ENCODE data around the gene CFAP157. TPM values are rescaled to one million over a fixed set of nuclear protein-coding genes. Genes with fewer than 3 reads are reported as not detected.

CFAP157 gene
- total and polyA plus RNA-seq, 7 donors, result 0.12 TPM; not detected in 6

DNA sequence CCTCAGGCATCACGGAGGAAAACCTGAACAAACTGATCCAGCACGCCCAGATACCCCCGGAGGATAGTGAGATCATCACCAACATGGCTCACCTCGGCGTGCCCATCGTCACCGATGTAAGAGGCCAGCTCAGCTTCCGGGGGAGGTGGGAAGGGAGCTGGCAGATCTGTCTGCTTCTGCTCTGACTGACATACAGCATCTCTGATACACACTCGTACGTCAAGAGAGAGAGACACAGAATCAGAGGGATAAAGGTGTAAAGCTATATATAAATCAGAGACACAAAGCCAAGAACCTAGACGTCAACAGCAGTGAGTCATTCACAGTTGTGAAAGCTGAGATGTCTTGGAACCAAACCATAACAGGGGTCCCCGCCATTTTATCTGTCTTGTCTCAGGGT, 30.1 kb upstream of the CFAP157 start:
- H3K4me3 ChIP-seq, result no peak overlapping the region
- no peaks in the 10 kb centered on the region for H3K4me1 ChIP-seq
- H3K27me3 ChIP-seq, result no peaks in the 10 kb centered on the region
- no peaks in the 10 kb centered on the region for H3K9me3 ChIP-seq
- H3K36me3 ChIP-seq, result peaks cover 12 to 94% (median 26%) of the 10 kb centered on the region in 4 donors
- no peak for DNase-seq
- no peak overlapping the region for H3K27ac ChIP-seq
- intact Hi-C loops (cut with DNase I), result no loop called here
- no peak for TF ChIP-seq EP300 (IDR thresholded peaks at IDR 0.05)
- TF ChIP-seq, protein P1, sequence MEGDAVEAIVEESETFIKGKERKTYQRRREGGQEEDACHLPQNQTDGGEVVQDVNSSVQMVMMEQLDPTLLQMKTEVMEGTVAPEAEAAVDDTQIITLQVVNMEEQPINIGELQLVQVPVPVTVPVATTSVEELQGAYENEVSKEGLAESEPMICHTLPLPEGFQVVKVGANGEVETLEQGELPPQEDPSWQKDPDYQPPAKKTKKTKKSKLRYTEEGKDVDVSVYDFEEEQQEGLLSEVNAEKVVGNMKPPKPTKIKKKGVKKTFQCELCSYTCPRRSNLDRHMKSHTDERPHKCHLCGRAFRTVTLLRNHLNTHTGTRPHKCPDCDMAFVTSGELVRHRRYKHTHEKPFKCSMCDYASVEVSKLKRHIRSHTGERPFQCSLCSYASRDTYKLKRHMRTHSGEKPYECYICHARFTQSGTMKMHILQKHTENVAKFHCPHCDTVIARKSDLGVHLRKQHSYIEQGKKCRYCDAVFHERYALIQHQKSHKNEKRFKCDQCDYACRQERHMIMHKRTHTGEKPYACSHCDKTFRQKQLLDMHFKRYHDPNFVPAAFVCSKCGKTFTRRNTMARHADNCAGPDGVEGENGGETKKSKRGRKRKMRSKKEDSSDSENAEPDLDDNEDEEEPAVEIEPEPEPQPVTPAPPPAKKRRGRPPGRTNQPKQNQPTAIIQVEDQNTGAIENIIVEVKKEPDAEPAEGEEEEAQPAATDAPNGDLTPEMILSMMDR (IDR thresholded peaks at IDR 0.05), result no peak
- no peak for TF ChIP-seq POLR2AphosphoS5 (IDR thresholded peaks at IDR 0.05)
- no peak for TF ChIP-seq POLR2A (IDR thresholded peaks at IDR 0.05)
- 94% methylated on average over 12 of the region's 12 CpGs for WGBS, 2 donors

- intact Hi-C loops (cut with DNase I), result no loop called here
- H3K4me3 ChIP-seq, result no peak overlapping the region
- H3K4me1 ChIP-seq, result no peaks in the 10 kb centered on the region
- 84 to 85% methylated on average over 2 of the region's 2 CpGs for WGBS, 2 donors
- no peaks in the 10 kb centered on the region for H3K9me3 ChIP-seq
- TF ChIP-seq EP300 (IDR thresholded peaks at IDR 0.05) (no peak), POLR2AphosphoS5 (IDR thresholded peaks at IDR 0.05) (no peak), POLR2A (IDR thresholded peaks at IDR 0.05) (no peak)
- TF ChIP-seq, protein P1 (IDR thresholded peaks at IDR 0.05), result no peak
- peaks cover 18 to 94% (median 37%) of the 10 kb centered on the region in 4 donors for H3K36me3 ChIP-seq
- H3K27me3 ChIP-seq, result no peaks in the 10 kb centered on the region
- no peak for DNase-seq
- no peak overlapping the region for H3K27ac ChIP-seq
Measured at GRCh38 chr9:127679506-127679905, 27.3 kb upstream of the CFAP157 start.

DNA sequence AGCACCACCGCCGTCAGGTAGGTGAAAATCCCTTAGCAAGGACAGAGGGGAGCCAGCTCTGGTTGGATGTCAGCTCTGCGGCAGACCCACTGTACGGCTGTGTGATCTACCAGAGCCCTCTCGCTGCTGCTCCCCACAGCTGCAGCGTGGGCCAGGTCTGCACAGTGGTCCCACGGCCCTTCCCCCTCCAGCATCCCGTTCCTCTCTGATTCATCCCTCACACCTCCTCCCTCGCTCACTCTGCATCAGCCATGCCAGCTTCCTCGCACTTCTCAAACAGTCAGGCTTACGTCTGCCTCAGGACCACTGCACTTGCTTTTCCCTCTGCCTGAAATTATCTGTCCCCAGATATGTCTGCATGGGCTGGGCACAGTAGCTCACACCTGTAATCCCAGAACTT, 26.6 kb upstream of the CFAP157 start:
- Histone ChIP-seq H3K4me1 (no peaks in the 10 kb centered on the region), H3K27ac (no peak overlapping the region), H3K9me3 (no peaks in the 10 kb centered on the region), H3K36me3 (peaks cover 18 to 94% (median 36%) of the 10 kb centered on the region in 4 donors), H3K27me3 (no peaks in the 10 kb centered on the region), H3K4me3 (no peak overlapping the region)
- intact Hi-C loops (cut with DNase I), result no loop called here
- DNase-seq, result no peak
- TF ChIP-seq, protein P1 (IDR thresholded peaks at IDR 0.05), result no peak
- TF ChIP-seq EP300 (IDR thresholded peaks at IDR 0.05) (no peak), POLR2A (IDR thresholded peaks at IDR 0.05) (no peak), POLR2AphosphoS5 (IDR thresholded peaks at IDR 0.05) (no peak)
- 91 to 92% methylated on average over 11 of the region's 11 CpGs for WGBS, 2 donors

GRCh38 chr9:127680846-127681245, 25.9 kb upstream of the CFAP157 start:
- 91 to 92% methylated on average over 9 of the region's 9 CpGs for WGBS, 2 donors
- Histone ChIP-seq H3K27ac (no peak overlapping the region), H3K4me3 (no peak overlapping the region), H3K27me3 (no peaks in the 10 kb centered on the region), H3K4me1 (no peaks in the 10 kb centered on the region), H3K36me3 (peaks cover 18 to 91% (median 36%) of the 10 kb centered on the region in 4 donors), H3K9me3 (no peaks in the 10 kb centered on the region)
- intact Hi-C loops (cut with DNase I), result no loop called here
- TF ChIP-seq EP300 (IDR thresholded peaks at IDR 0.05) (no peak), POLR2A (IDR thresholded peaks at IDR 0.05) (no peak), POLR2AphosphoS5 (IDR thresholded peaks at IDR 0.05) (no peak)
- TF ChIP-seq, protein P1 (IDR thresholded peaks at IDR 0.05), result no peak
- DNase-seq, result no peak
